ENCODE results near the gene PFKFB2.

Gene PFKFB2

DNA sequence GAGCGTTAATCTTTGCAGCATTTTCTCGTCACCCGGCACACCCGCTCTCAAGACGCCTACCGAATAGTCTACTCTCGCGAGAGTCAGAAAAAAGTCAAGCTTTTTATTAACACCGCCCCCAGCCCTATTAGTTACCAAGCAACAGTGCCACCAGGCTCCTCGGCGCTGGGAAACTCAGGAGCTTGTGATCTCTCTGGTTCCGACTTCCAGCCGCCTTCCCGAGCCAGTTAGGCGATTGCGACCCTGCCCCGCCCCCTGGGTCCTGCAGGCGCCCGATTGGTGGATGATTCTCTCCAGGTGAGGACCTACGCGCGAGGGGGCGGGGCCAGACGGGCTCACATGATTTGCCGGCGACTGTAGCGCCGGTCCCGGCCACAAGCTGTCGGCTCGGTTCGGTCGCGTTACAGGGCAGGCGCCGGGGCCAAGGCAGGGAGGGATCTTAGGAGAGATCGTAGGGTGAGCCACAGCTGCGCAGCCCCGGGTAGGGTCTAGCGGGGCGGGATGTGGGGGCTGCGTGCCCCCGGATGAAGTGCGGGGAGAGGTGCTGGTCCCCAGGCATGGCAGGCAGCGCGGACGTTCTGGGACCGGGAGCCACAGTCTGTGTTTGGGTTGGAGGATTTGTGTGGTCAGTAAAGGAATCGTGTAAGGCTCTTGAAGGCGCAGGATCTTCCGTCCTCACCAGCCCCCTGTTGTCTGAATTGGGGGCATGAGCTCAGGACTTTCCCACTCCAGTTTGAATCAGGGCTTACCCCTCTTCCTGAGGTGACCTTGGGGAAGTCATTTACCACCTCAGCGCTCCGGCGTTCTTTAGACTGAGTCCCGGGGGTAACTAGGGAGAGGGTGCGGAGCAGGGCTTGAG, at the start of gene PFKFB2:
Gene PFKFB2, plus strand, starts transcription at position 365 of the 859 bp plus-strand sequence. CDS start 1,443 bp downstream, outside the sequence.
- peak; percentile 85 to 86 for DNase-seq (ENCODE audit: low read depth in 2 of 2)

DNA sequence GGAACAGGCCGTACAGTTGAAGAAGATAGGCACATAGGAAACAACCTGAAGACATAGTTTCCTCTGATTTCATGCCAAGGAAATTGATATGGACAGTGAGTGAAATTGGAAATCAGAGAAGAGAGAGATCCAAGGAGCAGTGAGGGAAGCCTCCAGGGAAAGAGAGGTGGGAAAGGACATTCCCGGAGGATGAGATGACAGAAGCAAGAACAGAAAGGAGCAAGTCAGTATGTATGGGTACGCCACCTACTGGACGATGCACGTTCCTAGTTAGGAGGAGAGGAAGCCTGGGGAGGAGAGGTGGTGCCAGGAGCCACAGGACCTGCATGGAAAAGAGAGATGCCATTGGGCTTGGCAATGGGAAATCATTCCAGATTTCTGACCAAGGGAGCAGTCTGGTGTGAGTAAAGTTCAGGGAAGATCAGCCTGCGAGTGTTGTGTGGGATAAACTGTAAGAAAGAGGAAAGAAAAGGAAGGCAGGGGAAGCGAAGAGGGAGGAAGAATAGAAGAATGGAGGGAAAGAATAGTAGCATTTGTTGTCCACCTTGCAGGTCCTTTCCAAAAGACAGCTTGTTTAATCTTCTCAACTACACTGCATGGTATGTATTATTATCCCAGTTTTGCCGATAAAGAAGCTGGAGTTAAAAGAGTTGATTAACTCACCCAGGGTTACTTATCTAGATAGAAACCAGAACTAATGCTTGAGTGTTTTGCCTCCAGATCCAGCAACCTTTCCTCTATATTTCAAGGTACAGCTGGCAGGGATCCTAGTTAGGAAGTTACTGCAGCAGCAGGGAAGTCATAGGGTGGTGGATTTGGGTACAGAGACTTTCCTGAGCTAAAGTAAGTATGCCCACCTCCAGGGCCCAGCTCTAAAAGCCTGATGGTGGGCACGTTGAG, 47.9 kb upstream of the PFKFB2 start:
- DNase-seq (ENCODE audit: low read depth in 2 of 2): no peak

DNA sequence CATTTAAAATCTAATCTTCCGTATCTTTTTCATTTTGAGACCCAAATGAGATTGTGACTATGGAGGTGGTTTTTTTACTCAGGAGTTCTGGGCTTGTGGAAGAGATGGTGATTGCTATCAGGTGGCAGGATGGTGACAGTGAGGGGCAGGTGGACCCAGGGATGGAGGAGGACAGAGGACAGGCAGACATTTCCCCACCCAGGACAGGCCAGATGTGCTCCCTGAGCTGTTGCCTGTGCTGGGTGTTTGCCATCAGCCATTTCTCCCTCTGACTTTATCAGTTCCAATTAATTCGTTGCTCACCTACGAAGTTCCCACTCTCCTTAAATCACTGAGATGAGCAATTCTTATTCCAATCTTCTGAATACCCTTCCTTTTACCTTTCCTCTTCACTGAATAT, 47.0 kb upstream of the PFKFB2 start:
- DNase-seq (ENCODE audit: low read depth in 2 of 2): no peak

DNA sequence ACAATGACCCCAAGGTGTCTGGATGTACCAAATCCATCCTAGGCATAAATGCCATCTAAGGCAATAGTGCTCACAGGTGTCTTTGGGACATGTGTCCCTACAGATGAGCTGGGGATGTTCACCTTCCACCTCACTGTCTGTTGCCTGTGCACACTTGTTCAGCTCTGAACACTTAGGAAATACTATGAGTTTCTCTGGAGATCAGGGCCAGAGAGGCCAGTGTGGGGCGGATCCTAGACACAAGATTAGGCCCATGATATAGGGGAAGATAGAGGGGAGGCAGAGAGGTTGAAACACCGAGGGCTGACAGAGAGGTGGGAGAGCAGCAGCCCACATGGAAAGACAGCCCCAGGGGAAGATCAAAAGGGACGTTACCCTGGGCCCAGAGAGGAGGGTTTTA, 46.2 kb upstream of the PFKFB2 start:
- no peak for DNase-seq (ENCODE audit: low read depth in 2 of 2)

DNA sequence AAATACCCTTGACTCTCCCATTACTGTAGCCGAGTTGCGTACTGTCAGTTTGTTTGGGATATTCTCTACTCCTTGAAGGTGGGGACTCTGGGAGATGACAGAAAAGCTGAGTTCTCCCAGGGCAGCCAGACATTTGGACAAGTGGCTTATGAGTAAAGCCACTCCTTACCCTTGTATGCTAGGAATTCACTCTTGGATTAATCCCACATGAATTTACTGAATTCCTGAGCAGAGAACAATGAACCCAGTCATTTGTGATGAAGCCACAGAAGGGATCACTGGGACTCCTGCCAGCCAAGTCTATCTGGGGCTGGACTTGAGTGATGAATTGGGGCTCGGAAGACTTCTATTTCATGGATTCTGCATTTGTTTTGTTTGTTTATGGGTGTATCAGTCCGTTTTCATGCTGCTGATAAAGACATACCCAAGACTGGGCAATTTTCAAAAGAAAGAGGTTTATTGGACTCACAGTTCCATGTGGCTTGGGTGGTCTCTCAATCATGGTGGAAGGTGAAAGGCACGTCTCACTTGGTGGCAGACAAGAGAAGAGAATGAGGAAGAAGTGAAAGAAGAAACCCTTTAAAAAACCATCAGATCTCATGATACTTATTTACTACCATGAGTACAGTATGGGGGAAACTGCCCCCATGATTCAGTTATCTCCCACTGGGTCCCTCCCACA, 45.6 kb upstream of the PFKFB2 start:
- no peak for DNase-seq (ENCODE audit: low read depth in 2 of 2)

DNA sequence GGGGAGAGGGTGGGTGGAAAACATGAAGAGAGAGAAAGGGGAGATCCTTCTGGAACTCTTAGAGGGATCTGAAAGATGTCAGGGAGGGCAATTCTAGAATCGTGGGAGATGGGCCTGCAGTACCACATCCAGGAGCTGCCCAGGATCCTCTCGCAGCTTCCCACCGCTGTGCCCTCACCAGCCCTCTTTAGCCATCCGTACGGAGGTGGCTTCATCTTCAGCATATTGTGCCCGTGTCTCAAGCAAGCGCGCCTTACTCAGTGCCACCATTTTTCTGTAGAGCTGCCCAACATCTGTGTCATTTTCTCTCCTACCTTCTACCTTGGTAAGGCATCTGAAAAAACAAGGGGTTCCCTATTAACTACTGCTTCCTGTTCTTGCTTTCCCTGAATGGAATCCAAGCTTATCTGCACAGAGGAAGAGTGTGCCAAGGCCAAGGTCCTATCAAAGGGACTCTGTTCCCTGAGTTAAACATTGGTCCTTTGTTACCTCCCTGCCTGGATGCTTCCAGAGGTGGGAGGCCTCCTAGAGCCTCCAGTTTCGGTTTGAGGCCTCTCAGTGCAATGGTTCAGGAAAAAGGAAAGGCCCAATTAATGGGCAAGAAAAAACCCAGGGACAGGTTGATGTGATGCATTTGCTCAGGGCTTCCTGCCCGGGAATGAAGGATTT, 43.8 kb upstream of the PFKFB2 start:
- no peak for DNase-seq (ENCODE audit: low read depth in 2 of 2)

DNA sequence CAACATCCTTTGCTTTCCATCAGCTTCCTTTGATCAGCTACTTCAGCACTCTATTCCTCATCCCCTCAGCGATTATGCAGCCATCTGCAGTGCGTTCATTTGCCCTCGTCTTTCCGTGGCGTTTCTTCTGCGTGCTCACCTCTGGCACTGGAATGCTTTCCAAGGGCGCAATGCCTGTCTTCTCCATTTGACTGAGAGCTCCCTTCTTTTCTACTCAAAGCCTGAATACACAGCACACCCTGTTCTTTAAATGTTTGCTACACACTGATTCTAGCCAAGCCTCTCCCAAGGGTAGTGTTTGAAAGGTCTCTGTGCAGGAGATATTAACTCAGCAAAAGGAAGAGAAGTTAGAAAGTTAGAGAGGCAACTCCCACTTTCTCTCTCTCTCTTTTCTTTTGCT, 43.1 kb upstream of the PFKFB2 start:
- no peak for DNase-seq (ENCODE audit: low read depth in 2 of 2)

DNA sequence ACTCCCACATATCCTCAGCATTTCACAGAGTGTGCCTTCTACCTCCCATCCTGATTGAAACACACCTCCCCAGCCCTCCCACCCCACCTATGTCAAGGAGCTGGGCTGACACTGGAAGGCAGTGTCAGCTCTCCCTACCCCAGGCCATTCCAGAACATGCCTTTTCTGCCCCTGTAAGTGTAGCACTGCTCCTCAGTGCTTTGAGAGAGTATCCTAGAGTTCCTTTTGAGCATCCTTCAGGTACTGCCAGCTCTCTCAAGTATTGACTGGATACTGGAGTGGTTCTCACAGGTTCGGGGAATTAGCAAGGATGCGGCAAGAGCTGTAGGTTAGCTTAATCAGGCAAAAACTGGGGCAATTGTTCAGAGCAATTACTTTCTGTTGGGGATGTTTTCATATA, 42.3 kb upstream of the PFKFB2 start:
- DNase-seq (ENCODE audit: low read depth in 2 of 2): no peak

DNA sequence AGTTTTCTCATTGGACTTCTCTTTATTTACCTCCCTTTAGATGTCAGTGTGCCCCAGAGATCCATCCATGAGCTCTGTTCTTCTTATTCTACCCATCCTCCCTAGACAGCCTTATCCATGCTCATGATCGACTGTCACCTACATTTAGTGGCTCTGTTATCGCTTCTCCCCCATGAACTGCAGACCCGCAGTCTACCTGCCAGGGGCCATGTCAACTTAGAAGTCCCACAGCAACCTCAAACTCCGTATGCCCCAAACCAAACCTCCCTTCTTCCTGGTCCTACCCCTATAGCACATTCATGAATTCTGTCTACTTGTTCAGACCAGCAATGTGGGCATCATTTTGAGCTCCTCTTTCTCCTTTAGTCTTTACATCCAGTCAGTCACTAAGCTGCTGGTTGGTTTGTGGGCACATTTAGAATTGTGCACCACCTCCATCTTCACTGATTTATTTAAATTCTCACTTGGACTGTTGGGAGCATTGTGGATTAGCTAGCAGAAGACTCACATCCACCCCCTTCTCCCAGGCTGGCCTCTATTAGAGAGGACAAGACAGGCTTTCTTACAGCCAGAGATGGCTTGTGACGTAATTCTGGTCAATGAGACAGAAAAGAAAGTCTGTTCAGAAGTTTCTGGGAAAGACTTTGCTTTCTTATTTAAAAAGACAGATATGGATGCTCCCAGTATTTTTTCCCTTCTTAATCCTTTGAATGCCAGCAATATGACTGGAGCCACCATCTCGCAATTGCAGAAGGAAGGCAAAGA, 39.6 kb upstream of the PFKFB2 start:
- no peak for DNase-seq (ENCODE audit: low read depth in 2 of 2)

DNA sequence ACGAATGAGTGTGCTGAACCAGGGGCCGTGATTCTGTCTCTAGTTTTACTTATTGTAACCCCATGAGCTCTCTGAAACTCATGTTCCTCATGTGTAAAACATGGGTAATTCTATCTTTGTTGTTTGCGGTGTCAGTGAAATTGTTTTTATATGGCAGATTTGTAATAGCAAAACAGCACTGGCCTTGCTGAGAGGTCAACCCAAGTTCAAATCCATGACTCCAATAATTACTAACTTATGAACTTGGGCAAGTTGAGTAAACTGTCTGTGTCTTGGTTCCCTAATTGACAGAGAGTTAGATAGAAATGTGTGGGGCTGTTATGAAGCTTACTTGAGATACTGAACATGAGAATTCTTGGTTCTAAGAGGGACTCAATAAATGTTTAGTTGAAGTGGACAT, 38.3 kb upstream of the PFKFB2 start:
- DNase-seq (ENCODE audit: low read depth in 2 of 2): no peak

DNA sequence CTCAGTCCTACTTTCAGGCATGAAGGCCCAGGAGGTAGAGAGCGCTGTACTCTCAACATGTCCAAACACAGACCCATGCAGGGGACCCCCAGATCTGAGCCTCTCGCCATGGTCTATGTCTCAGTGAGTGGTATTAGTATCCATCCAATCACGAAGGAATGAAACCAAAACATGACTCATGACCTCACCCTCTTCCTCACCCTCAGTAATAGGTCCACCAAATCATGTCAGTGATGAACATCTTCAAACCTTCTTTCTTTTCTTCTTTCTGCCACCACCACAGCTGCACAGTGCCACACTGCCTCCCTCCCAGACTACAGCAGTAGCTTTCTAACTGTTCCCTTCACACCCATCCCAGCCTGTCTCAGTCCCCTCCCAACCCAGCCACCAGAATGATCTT, 37.3 kb upstream of the PFKFB2 start:
- DNase-seq (ENCODE audit: low read depth in 2 of 2): no peak

DNA sequence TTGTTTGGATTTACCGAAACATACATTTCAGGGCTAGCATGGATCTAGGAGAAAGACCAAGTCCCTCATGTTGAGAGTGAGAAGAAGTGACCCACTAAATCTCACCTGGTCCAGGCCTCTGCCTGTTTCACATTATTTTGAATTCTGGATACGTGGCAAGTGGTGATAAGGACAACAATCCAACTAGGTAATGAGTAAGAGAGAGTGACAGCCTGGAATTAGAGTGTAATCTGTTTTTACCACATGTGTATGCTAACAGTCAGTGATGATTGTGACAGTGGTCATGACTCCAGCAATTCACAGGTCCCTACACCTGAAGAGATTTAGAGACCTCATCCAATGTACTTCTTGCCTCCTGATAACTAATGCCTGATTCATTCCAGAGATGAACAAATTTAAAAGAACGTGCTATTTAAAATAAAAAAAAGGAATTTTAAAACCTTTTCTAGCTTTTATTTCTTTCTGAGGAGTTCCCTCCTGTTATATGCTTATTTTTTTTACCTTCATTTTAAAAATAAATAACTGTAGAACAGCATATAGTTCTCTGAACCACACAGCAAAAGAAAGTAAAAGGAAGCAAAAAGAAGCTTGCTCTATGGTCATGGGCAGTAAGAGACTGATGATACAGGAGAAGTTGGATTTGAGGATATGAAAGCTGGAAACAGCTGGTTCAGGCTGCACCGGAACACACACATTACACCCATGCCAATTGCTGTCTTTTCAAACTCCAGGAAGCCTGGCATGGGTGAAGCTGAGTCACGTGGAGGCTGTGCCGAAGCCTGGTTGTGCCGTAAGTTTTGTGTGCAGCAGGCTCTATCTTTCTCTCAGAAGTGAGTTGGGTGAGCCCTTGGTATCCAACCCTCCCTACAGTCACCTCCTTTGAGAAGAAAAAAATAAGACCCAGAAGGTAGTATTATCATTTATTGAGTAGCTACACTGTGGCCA, 35.2 kb upstream of the PFKFB2 start:
- no peak for DNase-seq (ENCODE audit: low read depth in 2 of 2)

DNA sequence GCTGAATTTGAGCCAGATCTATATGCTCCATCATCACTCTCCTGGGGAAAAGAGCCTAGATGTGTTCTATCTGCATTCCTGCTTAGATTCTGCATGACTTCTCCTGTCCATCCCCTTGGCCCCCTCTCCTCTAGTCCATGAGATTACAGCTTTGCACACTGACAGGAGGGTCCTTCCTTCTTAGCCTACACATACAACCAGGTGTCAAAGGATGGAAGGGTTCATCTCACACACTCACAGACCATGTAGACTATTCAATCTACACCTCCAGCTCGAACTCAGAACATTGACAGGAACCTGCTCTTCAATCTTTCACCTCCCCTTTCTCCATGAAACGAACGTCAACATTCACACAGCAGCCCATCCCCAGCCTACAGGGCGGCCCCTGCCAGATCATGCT, 34.4 kb upstream of the PFKFB2 start:
- no peak for DNase-seq (ENCODE audit: low read depth in 2 of 2)

DNA sequence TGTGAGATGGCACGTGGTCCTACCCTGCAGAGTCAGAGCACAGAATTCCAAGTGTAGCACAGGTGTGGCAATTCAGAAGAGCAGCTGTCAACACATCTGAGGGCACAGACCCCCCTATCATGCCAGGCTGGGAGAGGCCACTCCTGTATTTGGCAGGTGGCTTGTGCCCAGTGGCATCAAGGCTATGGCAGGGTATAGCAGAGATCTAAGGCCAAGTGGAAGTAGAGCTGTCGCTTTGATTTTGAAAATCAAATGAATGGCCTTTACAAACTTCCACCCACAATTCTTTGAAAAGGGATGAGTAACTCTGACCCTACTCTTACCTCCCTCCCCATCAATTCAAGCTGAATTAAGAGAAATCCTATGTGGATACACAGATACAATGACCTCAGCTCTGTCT, 33.9 kb upstream of the PFKFB2 start:
- DNase-seq (ENCODE audit: low read depth in 2 of 2): no peak

DNA sequence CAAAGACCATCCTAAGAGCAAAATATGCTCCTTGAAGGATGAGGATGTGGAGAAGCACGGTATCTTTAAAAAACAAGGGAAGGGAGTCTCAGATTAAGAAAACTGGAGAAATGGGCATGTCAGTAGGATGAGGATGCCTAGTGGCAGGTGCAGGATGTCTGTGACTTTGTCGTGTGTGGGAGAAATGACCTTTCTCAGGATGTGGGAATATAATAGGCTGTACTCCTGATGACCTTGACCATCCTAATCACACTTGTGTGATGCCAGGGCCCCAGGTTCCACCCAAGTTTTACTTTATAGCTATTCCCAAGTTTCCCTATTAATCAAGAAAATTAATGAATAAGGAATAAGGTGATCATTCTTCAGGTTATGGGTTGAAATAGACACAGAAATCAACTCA, 33.4 kb upstream of the PFKFB2 start:
- DNase-seq (ENCODE audit: low read depth in 2 of 2): no peak

DNA sequence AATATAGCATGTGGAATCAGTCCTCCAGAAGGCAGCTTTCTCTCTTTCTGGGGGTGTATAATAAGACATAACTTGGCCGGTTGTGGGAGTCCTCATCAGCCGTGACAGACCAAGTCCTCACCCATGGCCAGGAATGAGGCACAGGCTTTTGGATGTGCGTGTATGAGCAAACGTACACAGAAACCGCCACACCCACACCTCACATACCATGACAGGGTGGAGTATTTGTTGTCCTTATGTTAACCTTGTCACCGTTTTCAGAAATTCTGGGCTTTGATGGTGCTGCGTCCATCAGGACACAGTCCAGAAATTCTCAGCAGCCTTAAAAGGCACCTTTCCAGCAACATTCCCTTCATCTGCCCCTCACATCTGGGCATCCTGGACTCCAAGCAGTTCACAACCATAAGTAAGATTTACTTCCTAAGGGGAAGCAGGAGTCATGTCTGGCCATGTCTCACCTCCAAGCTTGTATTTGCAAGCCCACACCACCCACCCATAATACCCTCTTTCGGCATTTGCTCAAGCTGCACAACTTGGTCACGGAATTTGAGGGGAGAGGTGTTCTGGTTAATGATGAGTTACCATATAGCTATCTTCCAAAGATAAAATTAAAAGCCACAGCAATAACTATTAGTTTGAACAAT, 32.9 kb upstream of the PFKFB2 start:
- no peak for DNase-seq (ENCODE audit: low read depth in 2 of 2)

DNA sequence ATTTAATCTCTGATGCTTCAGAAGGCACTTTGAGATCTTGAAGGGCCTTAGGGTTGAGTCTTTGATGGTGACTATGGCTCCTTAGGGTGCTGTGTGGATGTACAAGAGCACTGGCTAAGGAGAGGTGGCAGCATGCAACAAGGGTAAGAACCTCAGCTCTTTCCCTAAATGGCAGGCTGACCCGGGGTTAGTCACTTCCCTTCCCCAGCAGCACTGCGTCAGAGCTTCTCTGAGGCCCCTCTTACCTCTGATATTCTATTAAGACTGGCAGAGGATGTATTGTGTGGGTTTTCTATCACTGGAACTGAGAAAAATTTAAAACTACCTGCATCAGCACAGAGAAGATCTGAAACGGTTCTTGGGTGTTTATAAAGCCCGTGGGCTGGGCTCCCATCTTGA, 32.4 kb upstream of the PFKFB2 start:
- DNase-seq (ENCODE audit: low read depth in 2 of 2): no peak

DNA sequence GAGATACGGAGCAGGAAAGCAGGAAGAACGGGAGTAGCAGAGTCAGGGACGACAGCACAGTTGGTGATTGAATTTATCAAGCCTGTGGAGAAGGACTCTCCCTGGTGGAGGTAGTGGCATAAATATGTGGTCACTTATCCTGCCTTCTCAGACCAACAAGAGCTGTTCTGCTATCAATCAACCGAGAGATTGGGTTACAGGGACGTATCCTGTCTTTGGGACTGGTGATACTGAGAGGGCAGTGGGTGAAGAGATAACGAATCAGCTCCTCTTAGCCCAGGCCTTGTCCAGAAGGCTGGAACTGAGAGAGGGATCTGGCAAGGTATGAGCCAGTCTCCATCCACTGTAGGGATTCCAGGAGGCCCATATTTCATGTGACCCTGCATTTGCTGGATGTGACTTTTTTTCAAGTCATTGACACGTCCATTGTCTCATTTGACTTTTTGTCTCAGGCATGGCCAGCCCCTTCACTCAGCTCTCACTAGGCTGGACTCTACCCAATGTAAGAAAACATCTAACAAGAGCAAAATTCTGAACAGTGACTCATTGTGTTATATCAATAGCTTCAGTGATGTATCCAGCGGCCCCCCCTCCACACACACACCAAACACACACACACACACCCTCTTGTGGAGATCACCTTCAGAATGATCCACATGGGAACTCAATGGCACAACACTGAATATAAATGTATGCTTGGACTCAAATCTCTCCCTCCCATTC, 31.8 kb upstream of the PFKFB2 start:
- no peak for DNase-seq (ENCODE audit: low read depth in 2 of 2)

Measured in activated CD8-positive, alpha-beta memory T cell treated with anti-CD3 and anti-CD28 coated beads for 4 hours (primary cell).